A549 (cell line): ENCODE data around the gene PFKM.

Source experiments
- BCL3 ChIP-seq: fragments of >200 bp; sonication (Bioruptor Twin); formaldehyde crosslinking; IDR thresholded peaks from 3 replicates; pipeline ENCODE4 v1.6.1; 2016
- CHD4 ChIP-seq: fragments of 200-600 bp; sonication (generic); IDR thresholded peaks from 2 replicates; pipeline ENCODE4 v1.6.1; 2016; ENCODE audit warnings: antibody characterized with exemption, mild to moderate bottlenecking, borderline replicate concordance
- CTCF ChIP-seq: fragments of >200 bp; sonication (Bioruptor Twin); formaldehyde crosslinking; IDR thresholded peaks from 3 replicates; pipeline ENCODE4 v1.5.1; 2016
- EP300 ChIP-seq, 2 experiments: fragments of >200 bp; sonication (Bioruptor Twin); formaldehyde crosslinking; IDR thresholded peaks; 2 replicates in 1 of 2; 3 replicates in 1 of 2; pipeline ENCODE4 v1.6.1; 2016 to 2017
- REST ChIP-seq: fragments of 200-600 bp; sonication (generic); IDR thresholded peaks from 2 replicates; pipeline ENCODE4 v1.6.1; 2016; ENCODE audit warnings: antibody characterized with exemption, mild to moderate bottlenecking, moderate library complexity

GRCh38 chr12:48125985-48126384 is 6.8 kb downstream of the PFKM start:
- no peak for TF ChIP-seq EP300 (IDR thresholded peaks at IDR 0.05)
- no peak for TF ChIP-seq CHD4
- no peak for TF ChIP-seq BCL3
- no peak for TF ChIP-seq CTCF
- TF ChIP-seq REST = no peak
